H9 (cell line): Measurements from ENCODE around the gene MDH2. TPM values are rescaled to one million over a fixed set of nuclear protein-coding genes. Genes with fewer than 3 reads are reported as not detected.

Source experiments
- DNase-seq: peaks from one replicate; pipeline ENCODE4 v3.0.0-alpha.2; 2017
- H2AFZ ChIP-seq: one replicate; pipeline ENCODE4 v1.6.1; 2013; ENCODE audit warnings: mild to moderate bottlenecking, low read length, control low read depth, moderate library complexity
- H2AK5ac ChIP-seq: 2 replicates; pipeline ENCODE4 v1.6.1; 2013; ENCODE audit warnings: low read length, control low read depth, mixed read lengths; ENCODE audit not compliant: insufficient read length
- H2BK120ac ChIP-seq: one replicate; pipeline ENCODE4 v1.6.1; 2013; ENCODE audit warnings: low read depth, mild to moderate bottlenecking, low read length, control low read depth, inconsistent platforms; ENCODE audit not compliant: poor library complexity, severe bottlenecking
- H2BK12ac ChIP-seq: 2 replicates; pipeline ENCODE4 v1.6.1; 2013; ENCODE audit warnings: low read length, control low read depth, mixed read lengths, low read depth; ENCODE audit not compliant: insufficient read length
- H2BK15ac ChIP-seq: 2 replicates; pipeline ENCODE4 v1.6.1; 2013; ENCODE audit warnings: low read depth, low read length, control low read depth
- H2BK20ac ChIP-seq: one replicate; pipeline ENCODE4 v1.6.1; 2013; ENCODE audit warnings: low read depth, mild to moderate bottlenecking, low read length, control low read depth, inconsistent platforms; ENCODE audit not compliant: poor library complexity, severe bottlenecking
- H2BK5ac ChIP-seq: 2 replicates; pipeline ENCODE4 v1.6.1; 2013; ENCODE audit warnings: low read length, control low read depth, mixed read lengths; ENCODE audit not compliant: insufficient read length
- H3K14ac ChIP-seq: 2 replicates; pipeline ENCODE4 v1.6.1; 2013; ENCODE audit warnings: low read length, control low read depth; ENCODE audit not compliant: insufficient read depth
- H3K18ac ChIP-seq: 2 replicates; pipeline ENCODE4 v1.6.1; 2013; ENCODE audit warnings: low read depth, mild to moderate bottlenecking, mixed read lengths, low read length, control low read depth; ENCODE audit not compliant: insufficient read length
- H3K23ac ChIP-seq: 2 replicates; pipeline ENCODE4 v1.6.1; 2013; ENCODE audit warnings: low read length, control low read depth, mixed read lengths, low read depth; ENCODE audit not compliant: insufficient read length
- H3K23me2 ChIP-seq: 2 replicates; pipeline ENCODE4 v1.6.1; 2013; ENCODE audit warnings: low read depth, mild to moderate bottlenecking, mixed read lengths, low read length, control low read depth; ENCODE audit not compliant: insufficient read length, poor library complexity, severe bottlenecking
- H3K27ac ChIP-seq: 2 replicates; pipeline ENCODE4 v1.5.1; 2013; ENCODE audit warnings: low read length, control low read depth, mixed read lengths, low read depth; ENCODE audit not compliant: insufficient read length
- H3K27me3 ChIP-seq: 2 replicates; pipeline ENCODE4 v1.6.1; 2013; ENCODE audit warnings: low read length, control low read depth, inconsistent platforms; ENCODE audit not compliant: insufficient read depth
- H3K4ac ChIP-seq: 2 replicates; pipeline ENCODE4 v1.6.1; 2013; ENCODE audit warnings: low read depth, mild to moderate bottlenecking, control low read depth, inconsistent platforms, low read length, moderate library complexity
- H3K4me1 ChIP-seq: 2 replicates; pipeline ENCODE4 v1.6.1; 2013; ENCODE audit warnings: low read length, control low read depth, inconsistent platforms; ENCODE audit not compliant: insufficient read depth
- H3K4me2 ChIP-seq: 2 replicates; pipeline ENCODE4 v1.6.1; 2013; ENCODE audit warnings: low read length, control low read depth, mixed read lengths; ENCODE audit not compliant: insufficient read length, insufficient read depth
- H3K56ac ChIP-seq: 2 replicates; pipeline ENCODE4 v1.6.1; 2013; ENCODE audit warnings: low read depth, mild to moderate bottlenecking, mixed read lengths, low read length, control low read depth; ENCODE audit not compliant: insufficient read length
- H3K79me1 ChIP-seq: 2 replicates; pipeline ENCODE4 v1.6.1; 2013; ENCODE audit warnings: low read depth, mild to moderate bottlenecking, moderate library complexity, low read length, control low read depth, inconsistent platforms; ENCODE audit not compliant: insufficient read depth, poor library complexity, severe bottlenecking
- H3K79me2 ChIP-seq: 2 replicates; pipeline ENCODE4 v1.6.1; 2013; ENCODE audit warnings: low read length, control low read depth, inconsistent platforms; ENCODE audit not compliant: insufficient read depth
- H3K9ac ChIP-seq: 2 replicates; pipeline ENCODE4 v1.6.1; 2013; ENCODE audit warnings: low read length, control low read depth, mixed read lengths; ENCODE audit not compliant: insufficient read length; ENCODE audit errors: extremely low read depth
- H3K9me3 ChIP-seq: one replicate; pipeline ENCODE4 v1.6.1; 2013; ENCODE audit warnings: low read depth, low read length, inconsistent platforms; ENCODE audit not compliant: control insufficient read depth
- H3T11ph ChIP-seq: one replicate; pipeline ENCODE4 v1.6.1; 2013; ENCODE audit warnings: mild to moderate bottlenecking, low read length, control low read depth, inconsistent platforms
- H4K20me1 ChIP-seq: one replicate; pipeline ENCODE4 v1.6.1; 2013; ENCODE audit not compliant: control insufficient read depth, insufficient read length, insufficient read depth
- H4K5ac ChIP-seq: 2 replicates; pipeline ENCODE4 v1.6.1; 2013; ENCODE audit warnings: low read depth, mild to moderate bottlenecking, mixed read lengths, low read length, control low read depth; ENCODE audit not compliant: insufficient read length
- H4K8ac ChIP-seq: replicated peaks from 2 replicates; pipeline ENCODE4 v1.6.1; 2013; ENCODE audit warnings: low read length, control low read depth, mixed read lengths, low read depth; ENCODE audit not compliant: insufficient read length
- H4K91ac ChIP-seq: 2 replicates; pipeline ENCODE4 v1.6.1; 2013; ENCODE audit warnings: low read depth, mild to moderate bottlenecking, moderate library complexity, mixed read lengths, low read length, control low read depth; ENCODE audit not compliant: insufficient read length
- H3K27ac Mint-ChIP-seq, 3 experiments: 2 replicates in 2 of 3; 3 replicates in 1 of 3; pipeline ENCODE4 v1.8.0; 2020 to 2021; ENCODE audit warnings: mixed read lengths in 3 of 3, mild to moderate bottlenecking in 1 of 3, moderate library complexity in 1 of 3
- H3K27me3 Mint-ChIP-seq: 2 replicates; pipeline ENCODE4 v1.8.0; 2021; ENCODE audit warnings: low read depth, mild to moderate bottlenecking, moderate library complexity, mixed read lengths
- H3K36me3 Mint-ChIP-seq, 3 experiments: 2 replicates in 2 of 3; 3 replicates in 1 of 3; pipeline ENCODE4 v1.8.0; 2020 to 2021; ENCODE audit warnings: low read depth in 3 of 3, mixed read lengths in 3 of 3; ENCODE audit not compliant: insufficient read depth in 1 of 3
- H3K4me1 Mint-ChIP-seq, 2 experiments: 2 replicates each; pipeline ENCODE4 v1.8.0; 2020; ENCODE audit warnings: mixed read lengths in 2 of 2
- H3K4me3 Mint-ChIP-seq, 2 experiments: 2 replicates in 1 of 2; 3 replicates in 1 of 2; pipeline ENCODE4 v1.8.0; 2020 to 2021; ENCODE audit warnings: mild to moderate bottlenecking in 2 of 2, mixed read lengths in 2 of 2, moderate library complexity in 1 of 2
- H3K9me3 Mint-ChIP-seq, 2 experiments: 2 replicates in 1 of 2; 3 replicates in 1 of 2; pipeline ENCODE4 v1.8.0; 2020; ENCODE audit warnings: mild to moderate bottlenecking in 2 of 2, mixed read lengths in 2 of 2, moderate library complexity in 1 of 2
- WGBS: extraction: QIAGEN DNeasy Blood & Tissue Kit; methylation state at CpG from one replicate; pipeline ENCODE4 v1.1.7; 2013; ENCODE audit warnings: missing lambda C conversion rate, low lambda C conversion rate, mixed read lengths; ENCODE audit not compliant: insufficient read length; ENCODE audit errors: extremely low coverage; 5-methylcytosine and 5-hydroxymethylcytosine counted together
- total RNA-seq: library from RNA; stranded (reverse); gene quantifications from 2 replicates; pipeline ENCODE4 v1.2.1, GENCODE V29; 2021
- TF ChIP-seq, protein P1 (sequence below): fragments of 200-600 bp; sonication (generic); conservative IDR thresholded peaks from 3 replicates; pipeline ENCODE4 v1.8.0; 2021; ENCODE audit warnings: antibody characterized with exemption, mild to moderate bottlenecking

The MDH2 gene
- total RNA-seq, 1 experiment from 2014 or later: 260 TPM

DNA sequence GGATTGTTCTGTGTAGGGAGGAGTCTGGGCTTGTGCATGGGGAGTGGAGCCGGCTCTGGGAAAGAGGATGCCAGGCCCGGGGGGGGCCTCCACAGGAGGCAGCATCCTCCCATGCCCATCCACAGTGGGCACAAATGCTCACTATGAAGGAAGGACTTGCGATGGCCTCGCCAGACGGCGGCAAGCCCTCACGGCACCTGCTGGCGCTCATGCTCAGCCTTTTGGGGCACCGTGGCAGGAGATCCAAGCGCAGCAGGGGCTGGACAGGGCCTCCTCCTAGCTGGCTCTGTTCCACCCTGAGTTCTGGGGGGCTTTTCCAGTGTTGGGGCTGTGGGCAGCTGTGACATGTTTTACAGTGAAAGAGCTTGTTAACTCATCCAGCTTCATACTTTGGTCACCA lies 15.2 kb downstream of the MDH2 start:
- no peaks in the 10 kb centered on the region for H3K79me1 ChIP-seq

More for the DNA sequence above, 15.2 kb downstream of the MDH2 start:
- no peak overlapping the region for H3K4me2 ChIP-seq
- H2AFZ ChIP-seq: no peak overlapping the region
- H3K56ac ChIP-seq: no peak overlapping the region
- H2BK5ac ChIP-seq: no peak overlapping the region
- no peaks in the 10 kb centered on the region for H3K79me2 ChIP-seq
- Mint-ChIP-seq H3K27me3 (no peaks in the 10 kb centered on the region), H3K9me3 (no peaks in the 10 kb centered on the region), H3K4me3 (no peak overlapping the region), H3K4me1 (no peaks in the 10 kb centered on the region), H3K36me3 (peaks cover 62 to 89% (median 87%) of the 10 kb centered on the region in 3 experiments), H3K27ac (no peak overlapping the region)
- no peak overlapping the region for H2BK12ac ChIP-seq
- no peak overlapping the region for H3K18ac ChIP-seq
- DNase-seq: no peak
- H3K27ac ChIP-seq: no peak overlapping the region
- no peak overlapping the region for H3K9ac ChIP-seq
- H3K4me1 ChIP-seq: no peaks in the 10 kb centered on the region
- H3K27me3 ChIP-seq: no peaks in the 10 kb centered on the region
- no peak overlapping the region for H3T11ph ChIP-seq
- no peak overlapping the region for H3K14ac ChIP-seq
- no peaks in the 10 kb centered on the region for H3K23me2 ChIP-seq
- TF ChIP-seq, protein P1, sequence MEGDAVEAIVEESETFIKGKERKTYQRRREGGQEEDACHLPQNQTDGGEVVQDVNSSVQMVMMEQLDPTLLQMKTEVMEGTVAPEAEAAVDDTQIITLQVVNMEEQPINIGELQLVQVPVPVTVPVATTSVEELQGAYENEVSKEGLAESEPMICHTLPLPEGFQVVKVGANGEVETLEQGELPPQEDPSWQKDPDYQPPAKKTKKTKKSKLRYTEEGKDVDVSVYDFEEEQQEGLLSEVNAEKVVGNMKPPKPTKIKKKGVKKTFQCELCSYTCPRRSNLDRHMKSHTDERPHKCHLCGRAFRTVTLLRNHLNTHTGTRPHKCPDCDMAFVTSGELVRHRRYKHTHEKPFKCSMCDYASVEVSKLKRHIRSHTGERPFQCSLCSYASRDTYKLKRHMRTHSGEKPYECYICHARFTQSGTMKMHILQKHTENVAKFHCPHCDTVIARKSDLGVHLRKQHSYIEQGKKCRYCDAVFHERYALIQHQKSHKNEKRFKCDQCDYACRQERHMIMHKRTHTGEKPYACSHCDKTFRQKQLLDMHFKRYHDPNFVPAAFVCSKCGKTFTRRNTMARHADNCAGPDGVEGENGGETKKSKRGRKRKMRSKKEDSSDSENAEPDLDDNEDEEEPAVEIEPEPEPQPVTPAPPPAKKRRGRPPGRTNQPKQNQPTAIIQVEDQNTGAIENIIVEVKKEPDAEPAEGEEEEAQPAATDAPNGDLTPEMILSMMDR: no peak
- H4K5ac ChIP-seq: no peak overlapping the region
- no peaks in the 10 kb centered on the region for H3K9me3 ChIP-seq
- H2AK5ac ChIP-seq: no peak overlapping the region
- H2BK20ac ChIP-seq: no peak overlapping the region
- no peak overlapping the region for H4K91ac ChIP-seq
- no CpG with 5 or more reads among the region's 10 CpGs for whole genome bisulfite sequencing
- H4K8ac ChIP-seq: no peak overlapping the region
- H3K23ac ChIP-seq: no peak overlapping the region
- H2BK120ac ChIP-seq: no peak overlapping the region
- no peak overlapping the region for H3K4ac ChIP-seq
- no peaks in the 10 kb centered on the region for H4K20me1 ChIP-seq
- H2BK15ac ChIP-seq: no peak overlapping the region
